Fibroblast of lung (primary cell): Measurements from ENCODE around the gene PDCL3. TPM values are rescaled to one million over a fixed set of nuclear protein-coding genes. Genes with fewer than 3 reads are reported as not detected.

Source experiments
- DNase-seq, 2 donors: peaks; one replicate each; pipeline versions ENCODE4 v3.0.0 to v3.0.0-alpha.2; 2010; ENCODE audit warnings: low read depth in 2 of 2
- H2AFZ ChIP-seq: 2 replicates; pipeline ENCODE4 v1.5.1; 2012; ENCODE audit warnings: low read length, control low read depth, inconsistent platforms
- H3K27ac ChIP-seq: 2 replicates; pipeline ENCODE4 v1.5.1; 2011; ENCODE audit warnings: low read length, control low read depth; ENCODE audit not compliant: insufficient read depth
- H3K27me3 ChIP-seq: 2 replicates; pipeline ENCODE4 v1.5.1; 2011; ENCODE audit warnings: mild to moderate bottlenecking, low read length; ENCODE audit not compliant: control insufficient read depth, insufficient read depth
- H3K36me3 ChIP-seq: 2 replicates; pipeline ENCODE4 v1.5.1; 2011; ENCODE audit warnings: low read length; ENCODE audit not compliant: control insufficient read depth, insufficient read depth
- H3K4me1 ChIP-seq: 2 replicates; pipeline ENCODE4 v1.5.1; 2011; ENCODE audit warnings: low read length; ENCODE audit not compliant: control insufficient read depth, insufficient read depth; ENCODE audit errors: extremely low read depth
- H3K4me2 ChIP-seq: 2 replicates; pipeline ENCODE4 v1.5.1; 2011; ENCODE audit warnings: low read length, control low read depth; ENCODE audit not compliant: insufficient read depth; ENCODE audit errors: extremely low read depth
- H3K4me3 ChIP-seq, 4 experiments: fragments of 200-600 bp in 1 of 4; sonication (generic) in 1 of 4; replicated peaks in 1 of 4; 2 replicates each; pipeline ENCODE4 v1.5.1; 2011 to 2016; ENCODE audit warnings: low read length in 4 of 4, low read depth in 3 of 4, mild to moderate bottlenecking in 3 of 4, control low read depth in 2 of 4, inconsistent platforms in 1 of 4, mixed read lengths in 1 of 4; ENCODE audit not compliant: insufficient read depth in 1 of 4; ENCODE audit errors: control extremely low read depth in 1 of 4
- H3K79me2 ChIP-seq: 2 replicates; pipeline ENCODE4 v1.5.1; 2012; ENCODE audit warnings: mild to moderate bottlenecking, low read length, inconsistent platforms; ENCODE audit not compliant: control insufficient read depth, insufficient read depth
- H3K9ac ChIP-seq: 2 replicates; pipeline ENCODE4 v1.5.1; 2011; ENCODE audit warnings: mild to moderate bottlenecking, low read length, control low read depth; ENCODE audit not compliant: insufficient read depth
- H3K9me3 ChIP-seq: 2 replicates; pipeline ENCODE4 v1.5.1; 2012; ENCODE audit warnings: low read depth, low read length; ENCODE audit not compliant: control insufficient read depth, insufficient read depth
- H4K20me1 ChIP-seq: 2 replicates; pipeline ENCODE4 v1.5.1; 2011; ENCODE audit warnings: low read length; ENCODE audit not compliant: control insufficient read depth, insufficient read depth; ENCODE audit errors: extremely low read depth
- EZH2 ChIP-seq: IDR thresholded peaks from 2 replicates; pipeline ENCODE4 v1.5.1; 2012; ENCODE audit warnings: low read length, control low read depth, mild to moderate bottlenecking; ENCODE audit errors: missing control alignments
- polyA plus RNA-seq, 2 donors: library from polyadenylated mRNA; depleted of rRNA in 1 of 2; stranded (reverse) in 1 of 2; unstranded in 1 of 2; fragments of >200 nt; gene quantifications; 2 replicates each; pipeline ENCODE4 v1.2.1, GENCODE V29; 2011 to 2012; ENCODE audit warnings: missing spikeins in 1 of 2
- total RNA-seq: library from RNA; depleted of rRNA; stranded (reverse); fragments of >200 nt; gene quantifications from 2 replicates; pipeline ENCODE4 v1.2.1, GENCODE V29; 2014
- TF ChIP-seq, protein P1 (sequence below), 2 donors: IDR thresholded peaks in 1 of 2; conservative IDR thresholded peaks in 1 of 2; 1 replicate in 1 of 2; 2 replicates in 1 of 2; pipeline ENCODE4 v1.5.1; 2011 to 2012; ENCODE audit warnings: low read length in 2 of 2, control low read depth in 1 of 2, inconsistent platforms in 1 of 2, low read depth in 1 of 2, mild to moderate bottlenecking in 1 of 2

The PDCL3 gene
- total and polyA plus RNA-seq, 2 donors (not counting 1 experiment from before 2014, with no cell fraction given) = 11.4 to 29.0 TPM

DNA sequence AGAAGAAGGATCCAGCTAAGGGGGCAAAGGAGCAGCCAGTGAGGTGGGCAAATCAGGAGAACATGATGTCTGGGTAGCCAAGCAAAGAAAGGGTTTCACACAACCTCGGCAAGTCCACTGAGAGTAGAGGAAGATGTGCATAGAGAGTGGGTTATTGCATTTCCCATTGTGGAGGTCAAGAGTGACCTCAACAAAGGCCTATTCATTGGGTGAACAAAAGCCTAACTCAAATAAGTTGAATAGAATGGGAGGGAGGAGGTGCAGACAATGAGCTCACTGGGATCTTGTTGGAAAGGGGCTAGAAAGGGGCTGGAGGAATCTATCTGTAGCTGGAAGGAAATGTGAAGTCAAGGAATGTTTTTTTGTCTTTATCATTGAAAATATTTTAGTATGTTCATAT is 14.0 kb upstream of the PDCL3 start:
- Histone ChIP-seq H4K20me1 (no peaks in the 10 kb centered on the region), H3K9me3 (no peaks in the 10 kb centered on the region), H3K4me2 (no peak overlapping the region), H3K4me1 (no peaks in the 10 kb centered on the region), H3K4me3 (no peak overlapping the region), H3K79me2 (no peaks in the 10 kb centered on the region), H2AFZ (no peak overlapping the region), H3K36me3 (no peaks in the 10 kb centered on the region), H3K27me3 (no peaks in the 10 kb centered on the region), H3K27ac (no peak overlapping the region), H3K9ac (no peak overlapping the region)
- no peak for TF ChIP-seq EZH2
- TF ChIP-seq, protein P1, sequence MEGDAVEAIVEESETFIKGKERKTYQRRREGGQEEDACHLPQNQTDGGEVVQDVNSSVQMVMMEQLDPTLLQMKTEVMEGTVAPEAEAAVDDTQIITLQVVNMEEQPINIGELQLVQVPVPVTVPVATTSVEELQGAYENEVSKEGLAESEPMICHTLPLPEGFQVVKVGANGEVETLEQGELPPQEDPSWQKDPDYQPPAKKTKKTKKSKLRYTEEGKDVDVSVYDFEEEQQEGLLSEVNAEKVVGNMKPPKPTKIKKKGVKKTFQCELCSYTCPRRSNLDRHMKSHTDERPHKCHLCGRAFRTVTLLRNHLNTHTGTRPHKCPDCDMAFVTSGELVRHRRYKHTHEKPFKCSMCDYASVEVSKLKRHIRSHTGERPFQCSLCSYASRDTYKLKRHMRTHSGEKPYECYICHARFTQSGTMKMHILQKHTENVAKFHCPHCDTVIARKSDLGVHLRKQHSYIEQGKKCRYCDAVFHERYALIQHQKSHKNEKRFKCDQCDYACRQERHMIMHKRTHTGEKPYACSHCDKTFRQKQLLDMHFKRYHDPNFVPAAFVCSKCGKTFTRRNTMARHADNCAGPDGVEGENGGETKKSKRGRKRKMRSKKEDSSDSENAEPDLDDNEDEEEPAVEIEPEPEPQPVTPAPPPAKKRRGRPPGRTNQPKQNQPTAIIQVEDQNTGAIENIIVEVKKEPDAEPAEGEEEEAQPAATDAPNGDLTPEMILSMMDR (conservative IDR thresholded peaks at IDR 0.05 in 1 of 2, IDR thresholded peaks at IDR 0.05 in 1 of 2; ENCODE audit: low read depth in 1 of 2, low read length in 2 of 2) = no peak
- DNase-seq = no peak

DNA sequence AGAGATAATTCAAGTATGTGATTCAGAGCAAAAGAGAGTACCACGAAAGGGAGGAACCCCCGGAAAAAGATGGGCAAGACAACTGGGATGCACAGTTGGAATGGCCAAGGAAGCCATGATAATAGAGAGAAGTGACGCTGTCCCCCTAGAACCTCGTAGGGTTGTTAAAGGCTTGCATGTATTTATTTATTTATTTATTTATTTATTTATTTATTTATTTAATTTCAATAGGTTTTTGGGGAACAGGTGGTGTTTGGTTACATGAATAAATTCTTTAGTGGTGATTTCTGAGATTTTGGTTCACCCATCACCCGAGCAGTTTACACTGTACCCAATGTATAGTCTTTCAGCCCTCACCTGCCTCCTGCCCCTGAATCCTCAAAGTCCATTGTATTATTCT is 11.5 kb upstream of the PDCL3 start:
- no peak overlapping the region for H3K4me2 ChIP-seq

DNA sequence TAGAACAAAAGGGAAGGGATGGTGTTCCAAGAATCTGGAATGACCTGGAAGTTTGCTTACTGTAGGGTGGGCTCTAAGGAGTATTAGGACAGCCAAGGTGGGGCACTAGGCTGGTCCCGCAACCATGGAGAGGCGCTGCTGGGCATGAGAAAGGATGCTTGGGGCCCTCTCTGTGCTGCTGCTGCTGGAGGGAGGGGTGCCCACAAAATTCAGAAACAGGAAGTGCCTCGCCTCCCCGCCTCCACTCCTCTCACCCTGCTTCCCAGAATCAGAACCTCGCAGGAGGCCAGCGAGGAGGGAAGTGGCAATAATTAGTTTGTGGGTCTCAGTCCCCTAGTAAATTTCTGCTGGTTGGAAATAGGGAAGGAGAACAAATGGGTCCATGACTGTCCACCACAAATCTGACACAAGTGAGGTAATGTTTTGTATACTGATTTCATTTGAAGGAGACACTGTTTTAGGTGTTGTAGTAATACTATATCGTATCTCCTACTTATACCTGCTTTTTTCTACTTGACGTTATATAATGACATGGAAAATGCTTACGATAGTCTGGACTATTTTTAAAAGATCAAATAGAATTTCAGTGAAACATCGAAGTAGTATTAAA is 7.9 kb upstream of the PDCL3 start:
- H3K4me2 ChIP-seq = no peak overlapping the region
- TF ChIP-seq EZH2 = no peak
- TF ChIP-seq, protein P1 (conservative IDR thresholded peaks at IDR 0.05 in 1 of 2, IDR thresholded peaks at IDR 0.05 in 1 of 2; ENCODE audit: low read depth in 1 of 2, low read length in 2 of 2) = no peak

More for the DNA sequence above, 11.5 kb upstream of the PDCL3 start:
- no peak for TF ChIP-seq EZH2
- TF ChIP-seq, protein P1 (conservative IDR thresholded peaks at IDR 0.05 in 1 of 2, IDR thresholded peaks at IDR 0.05 in 1 of 2; ENCODE audit: low read depth in 1 of 2, low read length in 2 of 2) = no peak
- Histone ChIP-seq H2AFZ (no peak overlapping the region), H4K20me1 (no peaks in the 10 kb centered on the region), H3K79me2 (no peaks in the 10 kb centered on the region), H3K9ac (no peak overlapping the region), H3K27me3 (no peaks in the 10 kb centered on the region), H3K9me3 (no peaks in the 10 kb centered on the region), H3K4me3 (no peak overlapping the region), H3K27ac (no peak overlapping the region), H3K36me3 (no peaks in the 10 kb centered on the region), H3K4me1 (no peaks in the 10 kb centered on the region)
- no peak for DNase-seq

More for the DNA sequence above, 7.9 kb upstream of the PDCL3 start:
- H3K4me1 ChIP-seq = no peaks in the 10 kb centered on the region
- no peaks in the 10 kb centered on the region for H3K36me3 ChIP-seq
- no peaks in the 10 kb centered on the region for H4K20me1 ChIP-seq
- H3K9me3 ChIP-seq = no peaks in the 10 kb centered on the region
- no peak overlapping the region for H3K4me3 ChIP-seq
- H3K27me3 ChIP-seq = no peaks in the 10 kb centered on the region
- DNase-seq = no peak
- no peak overlapping the region for H3K27ac ChIP-seq
- no peak overlapping the region for H2AFZ ChIP-seq
- H3K79me2 ChIP-seq = no peaks in the 10 kb centered on the region
- H3K9ac ChIP-seq = no peak overlapping the region
